Left renal pelvis (tissue), 4 donors: ENCODE data around the gene OSBPL9. TPM values are rescaled to one million over a fixed set of nuclear protein-coding genes. Genes with fewer than 3 reads are reported as not detected.

Experiments used
- polyA plus RNA-seq, 4 donors: library from polyadenylated mRNA; unstranded; fragments of 120-200 nt; gene quantifications; one replicate each; pipeline ENCODE4 v1.2.1, GENCODE V29; 2013; ENCODE audit not compliant: insufficient read length in 4 of 4

OSBPL9 gene
- polyA plus RNA-seq, 4 donors = 100 to 156 (median 137) TPM

Other genes with a start within 250 kb of the OSBPL9 start
- gene EPS15, start 97.8 kb upstream of the OSBPL9 start, polyA plus RNA-seq = 10 to 100 TPM; 42.9 to 47.3 (median 45.2) TPM